ENCODE measurements around the gene CFAP20DC.

The CFAP20DC gene

DNA sequence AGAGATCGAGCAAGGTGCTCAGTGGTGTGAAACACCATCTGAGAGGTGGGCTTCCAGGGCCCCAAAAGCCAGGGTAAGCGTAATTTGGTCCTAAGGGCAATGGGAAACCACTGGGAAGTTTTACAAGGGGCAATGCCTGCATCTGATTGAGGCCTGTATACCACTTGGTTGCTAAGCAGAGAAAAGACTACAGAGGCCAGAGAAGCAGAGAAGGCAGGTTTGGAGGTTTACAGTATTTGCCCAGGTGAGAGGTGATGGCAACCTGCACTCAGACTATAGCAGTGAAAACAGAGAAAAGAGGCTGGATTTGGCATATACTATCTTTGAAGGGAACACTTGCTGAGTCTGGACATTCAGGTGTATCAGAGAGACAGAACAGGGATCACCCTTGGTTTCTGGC is 249.8 kb downstream of the CFAP20DC start:
- no peak for DNase-seq (ENCODE audit: low read depth)

DNA sequence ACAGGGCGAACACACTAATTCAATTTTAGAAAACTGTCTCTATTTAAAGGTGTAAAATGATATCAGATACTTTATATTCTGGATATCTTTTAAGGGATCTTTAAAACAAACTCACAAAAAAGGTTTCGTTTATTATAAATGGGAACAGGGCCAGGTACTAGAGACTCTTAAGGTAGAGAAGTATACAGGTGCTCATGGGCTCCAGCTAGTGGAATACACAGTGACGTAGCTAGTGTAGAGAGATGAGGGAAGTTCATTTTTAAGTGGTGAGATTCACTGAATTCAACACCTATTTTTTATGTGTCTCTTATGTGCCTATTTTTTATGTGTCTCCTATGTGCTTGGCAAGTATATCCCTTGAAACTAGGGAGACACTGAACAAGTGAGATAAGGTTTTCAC is 250.6 kb downstream of the CFAP20DC start:
- no peak for DNase-seq (ENCODE audit: low read depth)

DNA sequence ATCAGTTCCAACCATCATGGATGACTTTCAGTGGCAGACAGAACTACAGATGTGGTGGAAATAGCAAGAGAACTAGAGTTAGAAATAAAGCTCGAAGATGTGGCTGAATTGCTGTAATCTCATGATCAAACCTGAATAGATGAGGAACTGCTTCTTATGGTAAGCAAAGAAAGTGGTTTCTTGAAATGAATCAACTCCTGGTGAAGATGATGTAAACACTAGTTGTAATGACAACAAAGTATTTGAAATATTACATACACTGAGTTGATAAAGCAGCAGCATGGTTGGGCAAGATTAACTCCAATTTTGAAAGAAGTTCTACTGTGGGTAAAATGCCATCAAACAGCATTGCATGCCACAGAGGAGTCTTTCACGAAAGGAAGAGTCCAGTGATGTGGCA is 251.5 kb downstream of the CFAP20DC start:
- DNase-seq (ENCODE audit: low read depth), result no peak

DNA sequence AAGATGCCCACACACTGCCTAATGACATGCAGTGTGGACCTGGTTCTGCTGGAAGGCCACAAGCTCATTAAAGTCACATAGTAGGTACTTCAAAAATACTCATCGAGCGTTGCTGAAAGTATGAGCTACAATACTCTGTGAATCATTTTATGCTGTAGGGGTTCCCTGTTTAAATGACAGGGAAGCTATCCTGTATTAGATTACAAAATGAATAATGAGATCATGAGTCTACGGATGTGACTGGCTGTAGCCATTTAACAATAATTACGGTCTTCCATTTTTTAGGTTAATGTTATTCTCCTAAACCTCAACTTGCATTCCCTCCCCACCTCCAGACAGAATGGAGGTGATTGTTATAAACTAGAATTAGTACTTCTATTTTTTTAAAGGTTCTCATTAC is 255.1 kb downstream of the CFAP20DC start:
- no peak for DNase-seq (ENCODE audit: low read depth)

DNA sequence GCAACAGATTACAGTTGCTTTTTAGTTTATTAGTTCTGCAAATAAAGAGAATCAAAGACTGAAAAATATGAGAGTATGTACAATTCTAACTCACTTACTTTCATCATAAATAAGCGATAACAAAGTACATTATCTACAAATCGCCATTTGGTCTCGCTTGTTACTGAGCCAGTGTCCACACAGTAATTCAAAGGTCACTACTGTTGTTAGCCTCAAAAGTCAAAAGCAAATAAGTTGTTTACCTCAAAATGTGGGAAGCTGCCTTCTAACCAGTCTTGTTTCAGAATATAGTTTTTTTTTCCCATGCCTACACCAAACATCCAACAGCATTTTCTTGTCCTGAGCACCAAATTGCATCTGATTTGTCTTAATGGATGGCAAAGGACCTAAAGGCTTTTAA is 255.9 kb downstream of the CFAP20DC start:
- DNase-seq (ENCODE audit: low read depth), result no peak

DNA sequence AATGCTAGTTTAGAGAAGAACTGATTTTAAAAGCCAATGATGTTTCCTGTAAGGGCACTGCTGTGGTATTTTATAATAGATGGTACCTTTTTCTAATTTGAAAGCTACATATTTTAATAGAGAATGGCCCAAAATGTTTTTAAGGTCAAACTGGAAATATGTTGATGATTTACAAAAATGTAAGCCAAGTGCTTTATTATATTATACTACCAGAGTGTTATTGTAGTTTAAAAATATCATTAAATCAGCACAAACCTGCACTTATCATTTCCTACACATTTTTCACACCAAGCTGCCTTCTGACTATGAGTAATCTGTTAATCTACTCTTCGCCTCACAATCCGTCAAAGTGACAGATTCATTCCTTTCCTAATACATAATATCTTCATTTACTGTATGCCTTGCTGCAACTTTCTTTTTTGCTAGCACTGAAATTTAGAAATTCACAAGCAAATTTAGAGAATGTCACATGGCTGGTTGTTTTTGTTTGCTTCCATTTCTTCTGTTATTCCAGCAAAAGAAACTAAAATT is 256.8 kb downstream of the CFAP20DC start:
- DNase-seq (ENCODE audit: low read depth), result peak; percentile 1

DNA sequence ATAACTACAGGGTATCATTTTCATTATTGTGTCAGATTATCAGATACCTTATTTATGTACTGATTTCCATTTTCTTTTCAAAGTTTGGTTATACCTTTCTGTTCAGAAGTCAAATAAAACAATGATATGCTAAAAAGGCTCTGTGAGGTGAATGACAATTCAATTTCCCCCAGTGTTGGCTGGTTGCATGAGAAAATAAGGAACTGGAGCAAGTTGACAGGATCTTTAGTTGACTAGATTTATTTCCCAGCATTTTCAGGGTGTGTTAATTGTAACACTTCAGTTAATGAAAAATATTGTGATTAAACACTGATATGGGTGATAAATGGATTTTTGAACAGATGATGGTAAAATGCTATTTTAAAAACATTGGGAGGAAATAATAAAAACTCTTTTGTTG is 260.4 kb downstream of the CFAP20DC start:
- no peak for DNase-seq (ENCODE audit: low read depth)

DNA sequence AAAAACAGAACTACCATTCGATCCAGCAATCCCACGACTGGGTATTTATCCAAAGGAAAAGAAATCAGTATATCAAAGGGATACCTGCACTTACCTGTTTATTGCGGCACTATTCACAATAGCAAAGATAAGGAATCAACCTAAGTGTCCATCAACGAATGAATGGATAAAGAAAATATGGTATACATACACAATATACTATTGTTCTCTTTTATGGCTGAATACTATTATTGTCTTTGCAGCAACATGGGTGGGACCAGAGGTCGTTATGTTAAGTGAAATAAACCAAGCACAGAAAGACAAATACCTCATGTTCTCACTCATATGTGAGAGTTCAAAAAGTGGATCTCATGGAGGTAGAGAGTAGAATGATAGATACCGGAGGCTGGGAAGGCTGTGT is 264.9 kb downstream of the CFAP20DC start:
- DNase-seq (ENCODE audit: low read depth), result no peak

DNA sequence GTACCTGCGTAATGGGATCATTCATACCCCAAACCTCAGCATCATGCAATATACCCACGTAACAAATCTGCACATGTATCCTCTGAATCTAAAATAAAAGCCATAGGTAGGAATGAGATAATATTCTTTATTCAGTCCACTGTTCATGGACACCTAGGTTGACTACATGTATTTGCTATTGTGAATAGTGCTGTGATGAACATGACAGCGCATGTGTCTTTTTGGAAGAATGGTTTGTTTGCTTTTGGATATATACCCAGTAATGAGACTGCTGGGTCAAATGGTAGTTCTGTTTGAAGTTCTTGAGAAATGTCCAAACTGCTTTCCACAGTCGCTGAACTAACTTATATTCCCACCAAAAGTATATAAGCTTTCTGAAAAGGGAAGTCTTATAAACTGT is 265.4 kb downstream of the CFAP20DC start:
- no peak for DNase-seq (ENCODE audit: low read depth)

DNA sequence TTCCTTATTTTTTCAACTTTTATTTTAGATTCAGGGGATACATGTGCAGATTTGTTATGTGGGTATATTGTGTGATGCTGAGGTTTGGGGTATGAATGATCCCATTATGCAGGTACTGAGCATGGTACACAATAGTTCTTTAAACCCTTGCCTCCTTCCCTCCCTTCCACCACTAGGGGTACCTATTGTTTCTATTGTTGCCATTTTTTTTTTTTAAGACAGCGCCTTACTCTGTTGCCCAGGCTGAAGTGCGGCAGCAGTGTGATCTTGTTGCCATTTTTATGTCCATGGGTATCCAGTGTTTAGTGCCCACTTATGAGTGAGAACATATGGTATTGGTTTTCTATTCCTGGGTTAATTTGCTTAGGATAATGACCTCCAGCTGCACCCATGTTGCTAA is 266.0 kb downstream of the CFAP20DC start:
- DNase-seq (ENCODE audit: low read depth), result no peak

DNA sequence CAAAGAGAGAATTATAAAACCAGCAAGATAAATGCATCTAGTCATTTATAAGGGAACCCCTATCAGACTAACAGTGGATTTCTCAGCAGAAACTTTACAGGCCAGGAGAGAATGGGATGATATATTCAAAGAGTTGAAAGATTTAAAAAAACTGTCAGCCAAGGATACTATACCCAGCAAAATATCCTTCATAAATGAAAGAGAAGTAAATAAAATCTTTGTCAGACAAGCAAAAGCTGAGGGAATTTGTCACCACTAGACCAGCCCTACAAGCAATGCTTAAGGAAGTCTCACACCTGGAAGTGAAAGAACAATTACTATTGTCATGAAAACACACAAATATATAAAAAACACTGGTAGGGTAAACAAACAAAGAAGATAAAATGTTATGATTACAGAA is 269.9 kb downstream of the CFAP20DC start:
- no peak for DNase-seq (ENCODE audit: low read depth)

DNA sequence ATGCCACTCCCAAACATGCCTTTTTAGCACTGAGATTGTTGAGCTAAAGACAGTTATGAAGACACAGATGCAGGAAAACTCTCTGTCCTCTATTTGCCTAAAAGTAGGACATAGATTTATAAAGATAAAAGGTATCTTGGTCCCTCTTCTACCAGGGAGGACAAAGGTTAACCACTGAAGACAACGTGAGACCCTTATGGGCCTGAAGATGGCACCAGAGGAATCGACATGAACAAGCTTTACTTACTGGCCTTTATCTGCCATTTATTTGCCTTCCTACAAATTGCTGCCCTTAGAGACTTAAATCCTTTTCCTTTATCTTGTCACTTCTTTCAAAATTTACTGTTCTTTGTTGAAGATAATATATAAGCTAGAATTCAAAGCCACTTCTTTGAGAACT is 273.6 kb downstream of the CFAP20DC start:
- no peak for DNase-seq (ENCODE audit: low read depth)

DNA sequence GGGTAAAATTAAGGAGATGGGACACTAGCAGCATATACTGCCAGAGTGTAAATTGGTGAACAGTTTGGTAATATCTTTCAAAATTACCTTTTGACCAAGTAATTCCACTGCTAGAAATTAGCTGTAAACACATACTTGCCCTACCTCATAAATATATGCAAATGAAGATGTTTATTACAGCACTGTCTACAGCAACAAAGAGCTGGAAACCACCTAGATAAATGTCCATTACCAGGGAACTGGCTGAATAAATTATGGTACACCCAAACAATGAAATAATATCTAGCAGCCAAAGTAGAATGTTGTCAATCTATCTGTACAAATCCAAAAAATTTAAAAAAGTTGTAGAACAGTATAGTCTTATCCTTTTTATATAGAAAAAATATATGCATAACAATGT is 277.4 kb downstream of the CFAP20DC start:
- no peak for DNase-seq (ENCODE audit: low read depth)

DNA sequence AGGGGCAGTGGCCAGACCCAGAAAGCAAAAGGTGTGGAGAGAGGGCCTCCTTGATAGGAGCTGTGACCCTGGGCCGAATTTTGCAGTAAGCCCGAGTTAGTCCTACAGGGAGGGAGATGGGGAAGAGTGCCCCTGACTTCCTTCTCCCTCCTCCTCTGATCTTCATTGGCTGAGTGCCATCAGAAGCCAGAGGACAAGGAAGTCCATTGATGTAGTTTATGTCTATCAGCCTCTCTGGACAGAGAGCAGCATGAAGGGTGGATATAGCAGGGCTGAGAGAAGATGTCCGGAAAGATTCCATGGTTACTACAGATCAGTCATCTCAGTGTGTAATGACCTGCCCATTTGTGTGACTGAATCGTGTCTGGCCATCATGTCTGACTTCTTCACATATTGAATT is 280.8 kb downstream of the CFAP20DC start:
- no peak for DNase-seq (ENCODE audit: low read depth)

DNA sequence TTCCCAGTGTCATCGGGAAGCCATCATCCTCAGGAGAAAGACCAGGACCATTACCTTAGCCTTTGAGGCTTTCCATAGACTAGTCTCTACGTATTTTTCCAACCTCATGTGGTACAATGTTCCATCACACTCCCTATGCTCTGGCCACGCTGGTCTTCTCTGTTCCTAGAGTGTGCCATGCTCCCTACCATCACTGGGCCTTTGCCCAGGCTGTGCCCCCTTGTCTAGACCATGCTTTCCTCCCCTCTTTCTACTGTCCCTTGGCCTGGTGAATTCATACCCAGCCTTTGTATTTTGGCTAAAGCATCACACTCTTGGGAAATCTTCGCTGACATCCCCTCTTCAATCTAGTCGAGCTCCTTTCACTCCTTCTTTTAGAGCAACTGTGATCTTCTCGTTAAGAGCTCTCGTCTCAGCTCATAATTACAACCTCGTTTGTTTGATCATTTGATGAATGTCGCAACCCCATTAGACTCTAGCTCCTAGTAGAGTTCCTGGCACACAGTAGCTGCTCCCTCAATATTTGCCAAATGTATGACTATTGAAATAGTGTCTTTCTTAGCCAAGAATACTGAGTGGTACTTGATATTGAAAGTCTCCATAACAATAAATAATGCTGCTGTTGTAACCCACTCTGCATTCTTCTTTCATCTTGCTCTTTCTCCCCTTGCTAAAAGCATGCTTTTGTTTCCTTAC is 283.1 kb downstream of the CFAP20DC start:
- DNase-seq (ENCODE audit: low read depth), result no peak

DNA sequence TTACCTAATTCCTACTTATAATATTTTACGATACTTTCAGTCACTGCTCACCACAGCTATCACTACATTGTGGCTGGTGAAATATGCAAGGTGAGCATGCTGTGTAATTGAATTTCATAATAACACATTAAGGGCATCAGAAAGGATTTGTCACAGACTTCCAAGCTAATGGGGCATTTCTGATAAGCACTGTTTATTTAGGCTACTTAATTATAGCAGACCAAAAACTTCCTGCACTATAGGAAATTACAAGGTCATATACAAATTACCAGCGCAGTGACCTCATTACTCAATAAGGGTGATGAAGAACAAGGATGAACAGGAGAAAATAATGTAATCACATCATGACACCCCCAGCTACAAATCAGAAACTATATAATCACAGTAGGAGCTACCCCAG is 294.7 kb downstream of the CFAP20DC start:
- DNase-seq (ENCODE audit: low read depth), result no peak

DNA sequence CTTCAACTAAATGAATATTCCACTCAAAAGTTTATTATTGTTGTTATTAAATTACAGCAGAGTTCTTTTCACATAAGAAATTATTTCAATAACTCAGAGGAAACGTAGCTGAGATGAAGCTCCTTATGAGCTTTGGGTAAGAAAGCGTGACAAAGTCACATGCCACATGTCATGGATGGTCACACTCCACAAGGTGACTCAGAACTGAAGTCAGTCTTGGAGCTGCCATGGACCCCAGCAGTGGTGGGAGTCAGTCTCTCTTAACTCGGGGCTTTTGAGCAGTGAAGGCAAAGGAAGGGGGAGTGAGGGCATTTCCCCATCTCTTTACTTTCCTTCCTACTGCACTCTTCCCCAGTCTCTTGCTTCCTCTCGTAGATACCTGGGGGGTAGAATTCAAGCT is 295.8 kb downstream of the CFAP20DC start:
- no peak for DNase-seq (ENCODE audit: low read depth)

DNA sequence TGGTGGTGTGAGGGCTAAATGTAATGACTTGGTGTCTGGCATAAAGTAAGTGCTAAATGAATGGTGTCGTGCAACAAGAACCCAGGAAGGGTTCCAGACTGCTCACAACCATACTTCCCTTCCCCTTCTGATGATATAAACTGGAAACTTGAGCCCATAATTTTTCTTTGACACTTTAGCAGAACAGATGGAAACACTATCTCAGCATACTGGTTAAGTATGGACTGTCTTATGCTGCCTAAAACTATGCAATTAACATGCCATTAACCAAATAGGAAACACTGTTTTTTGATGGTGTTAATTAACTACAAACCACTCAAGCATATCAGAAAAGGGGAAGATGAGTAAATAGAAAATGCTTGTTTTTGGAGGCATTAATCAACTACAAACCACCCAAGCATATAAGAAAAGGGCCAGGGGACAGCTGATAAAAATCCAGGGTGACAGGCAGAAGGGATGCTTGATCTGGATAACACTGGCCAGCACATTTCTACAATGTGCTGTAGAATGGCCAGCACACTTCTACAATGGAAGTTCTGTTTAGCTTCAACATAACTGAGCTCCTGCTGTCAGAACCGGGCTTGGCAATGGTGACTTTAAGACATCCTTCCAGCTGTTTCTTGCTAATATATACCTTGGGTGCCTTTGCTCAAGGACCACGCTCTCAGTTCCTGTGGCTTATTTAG is 297.8 kb downstream of the CFAP20DC start:
- no peak for DNase-seq (ENCODE audit: low read depth)

DNA sequence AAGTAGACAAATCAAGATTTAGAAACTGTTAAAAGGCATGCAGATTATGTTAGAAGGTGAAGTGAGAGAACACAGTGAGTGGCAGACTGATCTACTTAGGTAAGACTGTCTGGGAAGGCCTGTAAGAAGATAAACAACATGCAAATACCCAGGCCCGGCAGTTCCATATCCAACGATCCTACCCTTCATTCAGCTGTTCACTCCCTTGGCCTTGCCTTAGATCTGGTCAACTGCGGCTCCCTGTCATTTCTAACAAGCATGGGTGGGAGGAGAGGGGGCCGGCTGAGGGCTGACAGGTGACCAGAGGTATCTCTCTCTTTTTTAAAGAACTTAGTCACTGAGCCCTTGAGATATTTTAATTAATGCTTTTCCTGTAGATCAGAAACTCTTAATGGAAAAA is 298.6 kb downstream of the CFAP20DC start:
- no peak for DNase-seq (ENCODE audit: low read depth)

DNA sequence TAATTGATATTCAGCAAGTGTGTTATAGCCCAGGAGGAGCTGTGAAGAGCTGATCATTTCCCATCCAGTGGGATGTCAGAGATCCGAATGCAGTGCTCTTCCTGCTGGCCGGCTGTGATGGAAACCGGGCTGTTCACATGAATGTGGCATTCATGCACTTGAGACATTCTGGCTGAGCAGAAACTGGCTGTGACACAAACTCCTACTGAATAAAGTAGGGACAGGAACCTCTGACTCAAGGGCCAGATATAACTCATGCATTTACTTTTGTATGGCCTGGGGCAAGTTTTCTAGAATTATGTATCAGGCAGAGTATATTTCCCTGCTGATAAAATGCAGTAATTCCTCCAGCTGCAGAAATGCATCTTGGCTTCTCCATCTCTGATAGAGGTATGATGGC is 299.9 kb downstream of the CFAP20DC start:
- no peak for DNase-seq (ENCODE audit: low read depth)

DNA sequence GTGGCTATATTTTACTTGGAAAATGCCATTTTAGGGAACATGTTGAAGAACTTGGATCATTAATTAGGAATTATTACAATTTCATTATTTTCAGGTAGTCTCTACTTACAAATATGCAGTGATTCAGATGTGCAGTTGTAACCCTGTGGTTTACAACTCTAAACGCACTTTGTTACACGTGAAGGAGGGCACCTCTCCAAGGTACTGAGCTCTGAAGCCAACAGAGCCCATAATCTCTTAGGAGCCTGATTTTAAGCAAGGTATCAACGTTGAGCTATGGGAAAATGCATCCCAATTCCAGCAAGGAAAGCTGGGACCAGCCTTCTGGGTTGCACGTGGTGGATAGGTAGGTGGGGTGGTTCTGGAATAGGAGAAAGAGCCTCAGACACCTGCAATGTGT is 301.8 kb downstream of the CFAP20DC start:
- no peak for DNase-seq (ENCODE audit: low read depth)

DNA sequence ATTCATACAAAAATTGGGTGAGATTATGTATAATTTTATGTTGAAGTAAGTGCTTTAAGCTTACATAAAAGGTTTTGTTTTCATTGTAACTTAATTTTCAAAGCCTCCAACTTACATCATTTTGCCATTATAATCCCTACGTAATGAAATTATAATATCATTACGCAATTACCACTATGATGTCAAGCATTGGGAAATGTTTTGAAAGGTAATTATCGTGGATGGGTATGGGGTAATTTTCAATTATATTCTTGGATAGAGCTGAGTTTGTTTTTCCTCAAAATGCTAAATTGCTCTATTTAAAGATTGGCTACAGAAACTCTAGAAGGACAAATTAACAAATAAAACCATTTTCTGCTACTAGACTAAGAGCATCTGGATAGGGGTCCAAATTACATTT is 303.1 kb downstream of the CFAP20DC start:
- no peak for DNase-seq (ENCODE audit: low read depth)

DNA sequence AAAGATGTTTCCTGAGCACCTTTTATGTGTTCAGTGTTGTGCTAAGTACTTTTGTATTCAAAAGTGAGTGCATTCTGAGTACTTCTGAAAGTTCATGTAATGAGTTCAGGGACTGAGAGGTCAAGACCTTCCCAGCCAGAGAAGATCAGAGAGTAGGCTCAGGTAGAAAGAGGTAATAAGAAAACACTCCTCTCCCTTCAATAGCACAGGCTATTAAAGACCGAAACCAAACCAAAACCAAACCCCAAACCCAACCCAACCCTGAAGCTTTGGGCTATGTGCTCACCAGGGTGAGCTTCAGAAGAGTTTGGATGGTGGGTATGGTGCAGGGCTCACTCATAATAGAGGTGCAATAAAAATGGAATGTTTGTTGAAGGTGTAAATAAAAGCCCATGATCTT is 306.5 kb downstream of the CFAP20DC start:
- no peak for DNase-seq (ENCODE audit: low read depth)

DNA sequence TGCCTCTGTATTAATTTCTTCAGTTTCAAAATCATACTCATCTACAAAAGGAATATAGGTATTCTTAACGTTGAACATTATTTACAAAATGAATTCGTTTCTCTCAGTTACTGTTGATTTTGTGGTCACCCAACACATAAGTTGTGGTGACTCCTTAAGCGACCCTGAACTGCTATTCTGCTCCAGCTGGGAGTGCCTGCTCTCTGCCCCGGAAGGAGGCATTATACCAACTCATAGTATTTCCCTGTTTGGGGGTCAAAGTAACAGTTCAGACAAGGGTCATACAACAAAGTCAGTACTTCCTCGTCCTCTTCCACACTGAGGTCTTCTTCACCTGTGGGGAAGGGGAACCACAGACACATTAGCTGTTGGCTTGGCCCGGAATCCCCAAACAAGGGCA is 307.6 kb downstream of the CFAP20DC start:
- no peak for DNase-seq (ENCODE audit: low read depth)
